HG03139 (cell line): Measurements from ENCODE around the gene SBNO1.
A peak's percentile ranks its signal among the peaks of the same experiment; 100 is the strongest.
"Not testable (repeated sequence)": the region's sequence is repeated elsewhere in the genome, so short reads cannot be mapped to it uniquely, and the experiment has no call there.

ENCODE experiments used
- ATAC-seq: cut with Tn5 transposase; IDR thresholded peaks from one replicate; pipeline ENCODE4 v1.9.1; 2021; ENCODE audit not compliant: unreplicated experiment

Gene SBNO1

GRCh38 chr12:123389560-123390351, 25.1 kb upstream of the SBNO1 start:
- peak; percentile 18 for ATAC-seq

- peak; percentile 2 for ATAC-seq
These were observed 24.4 kb upstream of the SBNO1 start for GRCh38 chr12:123388951-123389559.

GRCh38 chr12:123388177-123388950, 23.7 kb upstream of the SBNO1 start:
- ATAC-seq, result peak; percentile 32

- ATAC-seq, result no peak
These were observed 23.0 kb upstream of the SBNO1 start for GRCh38 chr12:123387508-123388176.

- not testable (repeated sequence) for ATAC-seq
These were observed 20.9 kb upstream of the SBNO1 start for GRCh38 chr12:123385536-123385935.

GRCh38 chr12:123384994-123385376, 20.3 kb upstream of the SBNO1 start:
- no peak for ATAC-seq

GRCh38 chr12:123384318-123384993, 19.8 kb upstream of the SBNO1 start:
- ATAC-seq, result no peak

GRCh38 chr12:123382684-123383083, 18.0 kb upstream of the SBNO1 start:
- no peak for ATAC-seq

GRCh38 chr12:123379391-123379790, 14.7 kb upstream of the SBNO1 start:
- no peak for ATAC-seq

GRCh38 chr12:123372415-123372814, 7.8 kb upstream of the SBNO1 start:
- ATAC-seq, result not testable (repeated sequence)

- not testable (repeated sequence) for ATAC-seq
These were observed 7.2 kb upstream of the SBNO1 start for GRCh38 chr12:123371667-123372368.

GRCh38 chr12:123369229-123369628, 4.6 kb upstream of the SBNO1 start:
- no peak for ATAC-seq

GRCh38 chr12:123368431-123368830, 3.8 kb upstream of the SBNO1 start:
- not testable (repeated sequence) for ATAC-seq

GRCh38 chr12:123367511-123367910, 2.9 kb upstream of the SBNO1 start:
- no peak for ATAC-seq

- ATAC-seq, result peak; percentile 51
These were observed 624 bp upstream of the SBNO1 start for GRCh38 chr12:123365025-123365917.

GRCh38 chr12:123363740-123364531, 711 bp downstream of the SBNO1 start:
- ATAC-seq, result peak; percentile 4

- no peak for ATAC-seq
These were observed 1.3 kb downstream of the SBNO1 start for GRCh38 chr12:123363390-123363739.

GRCh38 chr12:123358035-123358434, 6.6 kb downstream of the SBNO1 start:
- no peak for ATAC-seq
